ENCODE data around the gene CLSTN2.

CLSTN2 gene

GRCh38 chr3:140164922-140165590 is 230.1 kb downstream of the CLSTN2 start:
- Histone ChIP-seq H3K9ac (ENCODE audit: low read length) (no peak overlapping the region), H3K27me3 (ENCODE audit: control insufficient read depth in 1 of 2, insufficient read depth in 1 of 2, low read length in 2 of 2) (no peaks in the 10 kb centered on the region), H4K8ac (ENCODE audit: low read length) (no peak overlapping the region), H4K91ac (ENCODE audit: low read length) (no peak overlapping the region), H2BK15ac (ENCODE audit: low read depth, poor library complexity, severe bottlenecking) (no peak overlapping the region), H3K4me2 (ENCODE audit: low read length, poor library complexity, severe bottlenecking) (no peak overlapping the region), H3K9me3 (ENCODE audit: control insufficient read depth, low read length) (peaks cover 4% of the 10 kb centered on the region), H2BK12ac (ENCODE audit: low read length in 2 of 2) (no peak overlapping the region), H2BK120ac (ENCODE audit: low read depth, low read length) (no peak overlapping the region), H3K18ac (ENCODE audit: low read depth in 1 of 2, low read length in 2 of 2) (no peak overlapping the region), H3K27ac (ENCODE audit: low read length, poor library complexity, severe bottlenecking) (no peak overlapping the region), H2BK5ac (ENCODE audit: low read depth, low read length, poor library complexity, severe bottlenecking) (no peak overlapping the region), H3K36me3 (ENCODE audit: control insufficient read depth in 1 of 2, insufficient read depth in 2 of 2, low read depth in 1 of 2, low read length in 2 of 2) (no peaks in the 10 kb centered on the region), H3K4me1 (ENCODE audit: control insufficient read depth, insufficient read depth, low read depth, low read length) (peaks cover 3% of the 10 kb centered on the region), H3K79me1 (replicated peaks; ENCODE audit: low read length, poor library complexity, severe bottlenecking) (no peaks in the 10 kb centered on the region), H3K4ac (ENCODE audit: low read depth in 1 of 2, low read length in 2 of 2) (no peak overlapping the region), H3K14ac (ENCODE audit: low read length in 2 of 2) (no peak overlapping the region), H3K4me3 (ENCODE audit: insufficient read depth in 1 of 2, low read depth in 1 of 2, low read length in 2 of 2) (no peak overlapping the region), H2AK5ac (ENCODE audit: low read length, severe bottlenecking) (no peak overlapping the region), H3K23ac (ENCODE audit: low read length in 2 of 2) (no peak overlapping the region), H2AFZ (ENCODE audit: low read depth, low read length) (no peak overlapping the region)
- no peak for DNase-seq
- WGBS, result 78% methylated on average over 7 of the region's 7 CpGs

- Histone ChIP-seq H3K36me3 (ENCODE audit: control insufficient read depth in 1 of 2, insufficient read depth in 2 of 2, low read depth in 1 of 2, low read length in 2 of 2) (no peaks in the 10 kb centered on the region), H2BK5ac (ENCODE audit: low read depth, low read length, poor library complexity, severe bottlenecking) (no peak overlapping the region), H3K4ac (ENCODE audit: low read depth in 1 of 2, low read length in 2 of 2) (no peak overlapping the region), H4K91ac (ENCODE audit: low read length) (no peak overlapping the region), H3K9ac (ENCODE audit: low read length) (no peak overlapping the region), H3K27me3 (ENCODE audit: control insufficient read depth in 1 of 2, insufficient read depth in 1 of 2, low read length in 2 of 2) (no peaks in the 10 kb centered on the region), H3K4me3 (ENCODE audit: insufficient read depth in 1 of 2, low read depth in 1 of 2, low read length in 2 of 2) (no peak overlapping the region), H3K27ac (ENCODE audit: low read length, poor library complexity, severe bottlenecking) (no peak overlapping the region), H2AK5ac (ENCODE audit: low read length, severe bottlenecking) (no peak overlapping the region), H2BK15ac (ENCODE audit: low read depth, poor library complexity, severe bottlenecking) (no peak overlapping the region), H4K8ac (ENCODE audit: low read length) (no peak overlapping the region), H2BK12ac (ENCODE audit: low read length in 2 of 2) (no peak overlapping the region), H3K14ac (ENCODE audit: low read length in 2 of 2) (no peak overlapping the region), H3K9me3 (ENCODE audit: control insufficient read depth, low read length) (peaks cover 4% of the 10 kb centered on the region), H2AFZ (ENCODE audit: low read depth, low read length) (no peak overlapping the region), H3K18ac (ENCODE audit: low read depth in 1 of 2, low read length in 2 of 2) (no peak overlapping the region), H3K79me1 (replicated peaks; ENCODE audit: low read length, poor library complexity, severe bottlenecking) (no peaks in the 10 kb centered on the region), H3K4me1 (ENCODE audit: control insufficient read depth, insufficient read depth, low read depth, low read length) (peaks cover 3% of the 10 kb centered on the region), H3K23ac (ENCODE audit: low read length in 2 of 2) (no peak overlapping the region), H3K4me2 (ENCODE audit: low read length, poor library complexity, severe bottlenecking) (no peak overlapping the region), H2BK120ac (ENCODE audit: low read depth, low read length) (no peak overlapping the region)
- no peak for DNase-seq
These were observed 230.8 kb downstream of the CLSTN2 start for GRCh38 chr3:140165781-140166180.

GRCh38 chr3:140166861-140167599 is 232.0 kb downstream of the CLSTN2 start:
- no peak overlapping the region for H2BK120ac ChIP-seq (ENCODE audit: low read depth, low read length)
- no peak overlapping the region for H3K14ac ChIP-seq (ENCODE audit: low read length in 2 of 2)
- H2BK5ac ChIP-seq (ENCODE audit: low read depth, low read length, poor library complexity, severe bottlenecking), result no peak overlapping the region
- H2BK15ac ChIP-seq (ENCODE audit: low read depth, poor library complexity, severe bottlenecking), result no peak overlapping the region
- no peak overlapping the region for H2AK5ac ChIP-seq (ENCODE audit: low read length, severe bottlenecking)
- peak overlapping the region in 1 of 2 experiments; percentile 34 for H3K4me3 ChIP-seq (ENCODE audit: insufficient read depth in 1 of 2, low read depth in 1 of 2, low read length in 2 of 2)
- peaks cover 3% of the 10 kb centered on the region for H3K4me1 ChIP-seq (ENCODE audit: control insufficient read depth, insufficient read depth, low read depth, low read length)
- 70% methylated on average over 3 of the region's 5 CpGs for WGBS
- H3K4ac ChIP-seq (ENCODE audit: low read depth in 1 of 2, low read length in 2 of 2), result no peak overlapping the region
- H2BK12ac ChIP-seq (ENCODE audit: low read length in 2 of 2), result no peak overlapping the region
- H3K27me3 ChIP-seq (ENCODE audit: control insufficient read depth in 1 of 2, insufficient read depth in 1 of 2, low read length in 2 of 2), result no peaks in the 10 kb centered on the region
- no peak overlapping the region for H4K91ac ChIP-seq (ENCODE audit: low read length)
- H3K23ac ChIP-seq (ENCODE audit: low read length in 2 of 2), result no peak overlapping the region
- no peak overlapping the region for H3K4me2 ChIP-seq (ENCODE audit: low read length, poor library complexity, severe bottlenecking)
- H3K79me1 ChIP-seq (replicated peaks; ENCODE audit: low read length, poor library complexity, severe bottlenecking), result no peaks in the 10 kb centered on the region
- H3K36me3 ChIP-seq (ENCODE audit: control insufficient read depth in 1 of 2, insufficient read depth in 2 of 2, low read depth in 1 of 2, low read length in 2 of 2), result no peaks in the 10 kb centered on the region
- H3K18ac ChIP-seq (ENCODE audit: low read depth in 1 of 2, low read length in 2 of 2), result no peak overlapping the region
- peak overlapping the region; percentile 42 for H3K9ac ChIP-seq (ENCODE audit: low read length)
- H4K8ac ChIP-seq (ENCODE audit: low read length), result no peak overlapping the region
- peaks cover 4% of the 10 kb centered on the region for H3K9me3 ChIP-seq (ENCODE audit: control insufficient read depth, low read length)
- DNase-seq, result no peak
- no peak overlapping the region for H3K27ac ChIP-seq (ENCODE audit: low read length, poor library complexity, severe bottlenecking)
- no peak overlapping the region for H2AFZ ChIP-seq (ENCODE audit: low read depth, low read length)

- peaks cover 3% of the 10 kb centered on the region for H3K4me1 ChIP-seq (ENCODE audit: control insufficient read depth, insufficient read depth, low read depth, low read length)
These were observed 232.8 kb downstream of the CLSTN2 start for GRCh38 chr3:140167600-140168281.

More at GRCh38 chr3:140167600-140168281, 232.8 kb downstream of the CLSTN2 start:
- H3K18ac ChIP-seq (ENCODE audit: low read depth in 1 of 2, low read length in 2 of 2), result no peak overlapping the region
- H2AFZ ChIP-seq (ENCODE audit: low read depth, low read length), result no peak overlapping the region
- H4K91ac ChIP-seq (ENCODE audit: low read length), result no peak overlapping the region
- H2BK15ac ChIP-seq (ENCODE audit: low read depth, poor library complexity, severe bottlenecking), result no peak overlapping the region
- no peak for DNase-seq
- WGBS, result 100% methylated on average over 1 of the region's 5 CpGs
- H3K9me3 ChIP-seq (ENCODE audit: control insufficient read depth, low read length), result peaks cover 4% of the 10 kb centered on the region
- no peak overlapping the region for H4K8ac ChIP-seq (ENCODE audit: low read length)
- no peak overlapping the region for H2BK5ac ChIP-seq (ENCODE audit: low read depth, low read length, poor library complexity, severe bottlenecking)
- H3K79me1 ChIP-seq (replicated peaks; ENCODE audit: low read length, poor library complexity, severe bottlenecking), result no peaks in the 10 kb centered on the region
- no peak overlapping the region for H3K27ac ChIP-seq (ENCODE audit: low read length, poor library complexity, severe bottlenecking)
- H3K36me3 ChIP-seq (ENCODE audit: control insufficient read depth in 1 of 2, insufficient read depth in 2 of 2, low read depth in 1 of 2, low read length in 2 of 2), result no peaks in the 10 kb centered on the region
- no peak overlapping the region for H3K14ac ChIP-seq (ENCODE audit: low read length in 2 of 2)
- no peak overlapping the region for H2BK120ac ChIP-seq (ENCODE audit: low read depth, low read length)
- H3K4me3 ChIP-seq (ENCODE audit: insufficient read depth in 1 of 2, low read depth in 1 of 2, low read length in 2 of 2), result no peak overlapping the region
- H3K23ac ChIP-seq (ENCODE audit: low read length in 2 of 2), result no peak overlapping the region
- H3K27me3 ChIP-seq (ENCODE audit: control insufficient read depth in 1 of 2, insufficient read depth in 1 of 2, low read length in 2 of 2), result no peaks in the 10 kb centered on the region
- H2AK5ac ChIP-seq (ENCODE audit: low read length, severe bottlenecking), result no peak overlapping the region
- peak overlapping the region; percentile 28 for H3K9ac ChIP-seq (ENCODE audit: low read length)
- no peak overlapping the region for H3K4ac ChIP-seq (ENCODE audit: low read depth in 1 of 2, low read length in 2 of 2)
- no peak overlapping the region for H3K4me2 ChIP-seq (ENCODE audit: low read length, poor library complexity, severe bottlenecking)
- H2BK12ac ChIP-seq (ENCODE audit: low read length in 2 of 2), result no peak overlapping the region
